Esophagus squamous epithelium (tissue), 5 donors: ENCODE measurements around the gene RIC8B. TPM values are rescaled to one million over a fixed set of nuclear protein-coding genes. Genes with fewer than 3 reads are reported as not detected.

ENCODE experiments used
- DNase-seq: peaks from one replicate; lab custom pipeline; 2025; lab: John Stamatoyannopoulos, UW
- H3K27ac ChIP-seq, 4 donors: fragments of 200-600 bp; sonication (generic); one replicate each; pipeline ENCODE4 v1.5.1; 2016 to 2019; ENCODE audit warnings: mild to moderate bottlenecking in 1 of 4
- H3K27me3 ChIP-seq, 4 donors: fragments of 200-600 bp; sonication (generic); 1 replicate in 3 of 4; 2 replicates in 1 of 4; pipeline versions ENCODE4 v1.5.1 to v1.6.0; 2017 to 2021; ENCODE audit warnings: antibody characterized with exemption in 1 of 4
- H3K36me3 ChIP-seq, 3 donors: fragments of 200-600 bp; sonication (generic); one replicate each; pipeline ENCODE4 v1.5.1; 2016 to 2019
- H3K4me1 ChIP-seq, 3 donors: fragments of 200-600 bp; sonication (generic); one replicate each; pipeline ENCODE4 v1.5.1; 2017 to 2019
- H3K4me3 ChIP-seq, 4 donors: fragments of 200-600 bp; sonication (generic); 1 replicate in 3 of 4; 2 replicates in 1 of 4; pipeline ENCODE4 v1.5.1; 2016 to 2019; ENCODE audit warnings: mild to moderate bottlenecking in 2 of 4, moderate library complexity in 1 of 4
- H3K9me3 ChIP-seq, 3 donors: fragments of 200-600 bp; sonication (generic); one replicate each; pipeline ENCODE4 v1.5.1; 2016 to 2019
- POLR2A ChIP-seq, 4 donors: fragments of 450-650 bp; IDR thresholded peaks; one replicate each; pipeline ENCODE4 v1.6.1; 2017; ENCODE audit warnings: antibody characterized with exemption in 4 of 4, mild to moderate bottlenecking in 4 of 4, moderate library complexity in 3 of 4
- WGBS, 2 donors: methylation state at CpG; one replicate each; pipeline ENCODE4 v1.1.5; 2018; 5-methylcytosine and 5-hydroxymethylcytosine counted together
- intact Hi-C: fragments of 100-400 bp; cut with DNase I; formaldehyde crosslinking; loops from one replicate; pipeline ENCODE4 v1.15.0; 2022
- total RNA-seq, 4 donors: library from RNA; depleted of rRNA; stranded (reverse); fragments of >200 nt; gene quantifications; one replicate each; pipeline ENCODE4 v1.1.0, GENCODE V29; 2016
- TF ChIP-seq, protein P1 (sequence below), 6 experiments: fragments of 450-650 bp in 4 of 6; fragments of 200-600 bp in 2 of 6; sonication (generic) in 2 of 6; IDR thresholded peaks; one replicate each; pipeline ENCODE4 v1.5.1; 2016 to 2019; ENCODE audit warnings: antibody characterized with exemption in 6 of 6, mild to moderate bottlenecking in 4 of 6, moderate library complexity in 4 of 6
- donor health status: DM: yes; HTN: yes; CAD: no.

Gene RIC8B
- total RNA-seq, 4 donors from 2014 or later: 2.7 to 7.3 (median 5.0) TPM

DNA sequence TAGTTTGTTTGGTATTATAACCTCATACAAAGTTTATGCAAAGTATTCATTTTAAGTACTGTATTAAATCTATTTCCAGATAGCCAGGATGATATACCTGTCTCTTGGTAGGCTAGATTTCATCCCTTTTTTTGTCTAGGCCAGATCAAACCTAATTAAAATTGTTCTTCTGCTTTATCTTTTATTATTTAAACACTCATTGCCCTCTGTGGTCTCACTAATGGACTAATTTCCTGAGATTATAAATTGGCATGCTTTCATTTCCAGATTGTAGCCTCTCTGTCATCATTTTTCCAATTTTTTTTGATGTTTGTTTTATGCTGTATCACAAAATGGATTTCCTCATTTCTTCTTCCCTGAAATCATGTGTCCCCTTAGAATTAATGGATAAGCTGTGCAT is 95.6 kb downstream of the RIC8B start:
- H3K4me3 ChIP-seq: no peak overlapping the region
- intact Hi-C loops: no loop called here
- TF ChIP-seq POLR2A (IDR thresholded peaks at IDR 0.05): no peak
- TF ChIP-seq, protein P1, sequence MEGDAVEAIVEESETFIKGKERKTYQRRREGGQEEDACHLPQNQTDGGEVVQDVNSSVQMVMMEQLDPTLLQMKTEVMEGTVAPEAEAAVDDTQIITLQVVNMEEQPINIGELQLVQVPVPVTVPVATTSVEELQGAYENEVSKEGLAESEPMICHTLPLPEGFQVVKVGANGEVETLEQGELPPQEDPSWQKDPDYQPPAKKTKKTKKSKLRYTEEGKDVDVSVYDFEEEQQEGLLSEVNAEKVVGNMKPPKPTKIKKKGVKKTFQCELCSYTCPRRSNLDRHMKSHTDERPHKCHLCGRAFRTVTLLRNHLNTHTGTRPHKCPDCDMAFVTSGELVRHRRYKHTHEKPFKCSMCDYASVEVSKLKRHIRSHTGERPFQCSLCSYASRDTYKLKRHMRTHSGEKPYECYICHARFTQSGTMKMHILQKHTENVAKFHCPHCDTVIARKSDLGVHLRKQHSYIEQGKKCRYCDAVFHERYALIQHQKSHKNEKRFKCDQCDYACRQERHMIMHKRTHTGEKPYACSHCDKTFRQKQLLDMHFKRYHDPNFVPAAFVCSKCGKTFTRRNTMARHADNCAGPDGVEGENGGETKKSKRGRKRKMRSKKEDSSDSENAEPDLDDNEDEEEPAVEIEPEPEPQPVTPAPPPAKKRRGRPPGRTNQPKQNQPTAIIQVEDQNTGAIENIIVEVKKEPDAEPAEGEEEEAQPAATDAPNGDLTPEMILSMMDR (IDR thresholded peaks at IDR 0.05): no peak
- H3K27ac ChIP-seq: no peak overlapping the region
- no peaks in the 10 kb centered on the region for H3K27me3 ChIP-seq
- H3K9me3 ChIP-seq: no peaks in the 10 kb centered on the region
- no peaks in the 10 kb centered on the region for H3K4me1 ChIP-seq
- peaks cover 0 to 27% (median 0%) of the 10 kb centered on the region in 3 donors for H3K36me3 ChIP-seq
- DNase-seq: no peak

- no peak for DNase-seq
- WGBS, 2 donors: 89 to 93% methylated on average over 1 of the region's 1 CpG
Measured at GRCh38 chr12:106871477-106871876, 97.0 kb downstream of the RIC8B start.

GRCh38 chr12:106873983-106874382 is 99.5 kb downstream of the RIC8B start:
- intact Hi-C loops: no loop called here
- WGBS, 2 donors: 62 to 81% methylated on average over 5 of the region's 5 CpGs

More at GRCh38 chr12:106871477-106871876, 97.0 kb downstream of the RIC8B start:
- intact Hi-C loops: no loop called here
- Histone ChIP-seq H3K36me3 (peaks cover 0 to 29% (median 0%) of the 10 kb centered on the region in 3 donors), H3K9me3 (no peaks in the 10 kb centered on the region), H3K27me3 (no peaks in the 10 kb centered on the region), H3K4me3 (no peak overlapping the region), H3K27ac (no peak overlapping the region), H3K4me1 (no peaks in the 10 kb centered on the region)
- no peak for TF ChIP-seq POLR2A (IDR thresholded peaks at IDR 0.05)
- TF ChIP-seq, protein P1 (IDR thresholded peaks at IDR 0.05): no peak

DNA sequence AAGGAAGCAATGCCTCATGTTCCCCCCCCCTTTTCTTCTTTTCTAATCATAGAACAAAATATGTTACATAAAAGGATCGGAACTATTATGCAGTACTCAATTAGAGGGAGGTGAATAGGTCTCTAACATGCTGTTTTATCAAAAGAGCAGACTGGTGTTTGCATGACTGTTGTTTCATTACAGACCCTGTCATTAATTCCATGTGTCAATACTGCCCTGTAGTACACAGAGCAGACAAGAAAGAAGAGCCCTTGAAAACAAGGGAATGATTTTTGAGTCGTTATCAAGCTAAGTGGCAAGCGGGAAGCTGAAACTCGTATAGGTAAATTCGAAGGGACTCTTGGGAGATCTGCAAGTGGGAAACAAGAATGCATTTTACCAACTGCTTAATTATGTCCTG is 104.3 kb downstream of the RIC8B start:
- H3K27ac ChIP-seq: no peak overlapping the region
- 89 to 91% methylated on average over 5 of the region's 5 CpGs for WGBS, 2 donors
- peaks cover 0 to 62% (median 0%) of the 10 kb centered on the region in 3 donors for H3K36me3 ChIP-seq
- TF ChIP-seq, protein P1 (IDR thresholded peaks at IDR 0.05): no peak
- no peak for TF ChIP-seq POLR2A (IDR thresholded peaks at IDR 0.05)
- no peak overlapping the region for H3K4me3 ChIP-seq
- H3K9me3 ChIP-seq: no peaks in the 10 kb centered on the region
- DNase-seq: no peak
- intact Hi-C loops: no loop called here
- no peaks in the 10 kb centered on the region for H3K27me3 ChIP-seq
- no peaks in the 10 kb centered on the region for H3K4me1 ChIP-seq

More at GRCh38 chr12:106873983-106874382, 99.5 kb downstream of the RIC8B start:
- Histone ChIP-seq H3K4me1 (no peaks in the 10 kb centered on the region), H3K27me3 (no peaks in the 10 kb centered on the region), H3K36me3 (peaks cover 0 to 32% (median 0%) of the 10 kb centered on the region in 3 donors), H3K9me3 (no peaks in the 10 kb centered on the region), H3K27ac (no peak overlapping the region), H3K4me3 (no peak overlapping the region)
- no peak for DNase-seq
- TF ChIP-seq POLR2A (IDR thresholded peaks at IDR 0.05): no peak
- TF ChIP-seq, protein P1 (IDR thresholded peaks at IDR 0.05): no peak

- H3K36me3 ChIP-seq: peaks cover 0 to 61% (median 0%) of the 10 kb centered on the region in 3 donors
- no peaks in the 10 kb centered on the region for H3K4me1 ChIP-seq
- H3K4me3 ChIP-seq: no peak overlapping the region
- H3K27ac ChIP-seq: no peak overlapping the region
- intact Hi-C loops: no loop called here
- WGBS, 2 donors: 93 to 94% methylated on average over 5 of the region's 5 CpGs
- DNase-seq: no peak
- TF ChIP-seq POLR2A (IDR thresholded peaks at IDR 0.05): no peak
- TF ChIP-seq, protein P1 (IDR thresholded peaks at IDR 0.05): no peak
- no peaks in the 10 kb centered on the region for H3K9me3 ChIP-seq
- H3K27me3 ChIP-seq: no peaks in the 10 kb centered on the region
Measured at GRCh38 chr12:106879612-106880011, 105.1 kb downstream of the RIC8B start.
